ENCODE data around the gene SMS.

The SMS gene

DNA sequence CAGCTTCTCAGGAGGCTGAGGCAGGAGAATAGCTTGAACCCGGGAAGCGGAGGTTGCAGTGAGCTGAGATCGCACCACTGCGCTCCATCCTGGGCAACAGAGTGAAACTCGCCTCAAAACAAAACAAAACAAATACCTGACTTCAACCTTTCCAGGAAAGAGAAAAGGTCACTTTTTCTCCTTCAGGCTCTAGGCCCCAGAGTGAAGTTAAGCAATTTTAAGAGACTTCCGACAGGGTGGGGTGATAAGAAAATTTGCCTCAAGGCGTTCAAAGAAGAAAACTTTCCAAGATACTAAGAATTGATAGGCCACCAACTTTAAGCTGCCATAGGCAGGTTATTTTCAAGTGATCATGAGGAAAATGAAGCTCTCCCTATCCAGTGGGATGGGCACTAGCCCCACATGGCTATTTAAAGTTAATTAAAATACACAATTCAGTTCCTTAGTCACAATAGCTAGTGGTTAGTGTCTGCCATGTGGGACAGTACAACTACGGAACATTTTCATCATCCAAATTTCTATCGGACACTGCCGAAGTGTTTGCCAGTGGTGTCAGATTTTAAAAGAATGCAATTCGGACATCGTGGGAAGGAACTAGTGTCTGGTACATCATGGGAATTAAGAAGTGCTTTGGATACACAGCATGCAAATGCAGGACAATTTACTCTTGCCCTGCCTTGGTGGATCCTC is 33.0 kb downstream of the SMS start:
- Histone ChIP-seq H3K9me3 (ENCODE audit: low read length) (no peaks in the 10 kb centered on the region), H2AFZ (ENCODE audit: low read depth, low read length) (no peak overlapping the region), H3K27me3 (ENCODE audit: insufficient read depth, low read length) (no peaks in the 10 kb centered on the region), H3K36me3 (ENCODE audit: insufficient read depth, low read length) (peaks cover 15% of the 10 kb centered on the region), H3K4me1 (ENCODE audit: insufficient read depth, low read length) (peaks cover 5% of the 10 kb centered on the region), H3K4me3 (ENCODE audit: low read length) (no peak overlapping the region)

- no peaks in the 10 kb centered on the region for H3K9me3 ChIP-seq (ENCODE audit: low read length)
- H2AFZ ChIP-seq (ENCODE audit: low read depth, low read length), result no peak overlapping the region
- H3K4me1 ChIP-seq (ENCODE audit: insufficient read depth, low read length), result peaks cover 5% of the 10 kb centered on the region
- H3K27me3 ChIP-seq (ENCODE audit: insufficient read depth, low read length), result no peaks in the 10 kb centered on the region
- H3K4me3 ChIP-seq (ENCODE audit: low read length), result no peak overlapping the region
- H3K36me3 ChIP-seq (ENCODE audit: insufficient read depth, low read length), result peaks cover 18% of the 10 kb centered on the region
These were observed 33.5 kb downstream of the SMS start for GRCh38 chrX:21974011-21974385.

GRCh38 chrX:21975242-21975641 is 34.7 kb downstream of the SMS start:
- Histone ChIP-seq H2AFZ (ENCODE audit: low read depth, low read length) (no peak overlapping the region), H3K4me1 (ENCODE audit: insufficient read depth, low read length) (peaks cover 5% of the 10 kb centered on the region), H3K36me3 (ENCODE audit: insufficient read depth, low read length) (peaks cover 18% of the 10 kb centered on the region), H3K9me3 (ENCODE audit: low read length) (no peaks in the 10 kb centered on the region), H3K27me3 (ENCODE audit: insufficient read depth, low read length) (no peaks in the 10 kb centered on the region), H3K4me3 (ENCODE audit: low read length) (no peak overlapping the region)

- Histone ChIP-seq H3K27me3 (ENCODE audit: insufficient read depth, low read length) (no peaks in the 10 kb centered on the region), H3K9me3 (ENCODE audit: low read length) (no peaks in the 10 kb centered on the region), H3K4me1 (ENCODE audit: insufficient read depth, low read length) (peaks cover 5% of the 10 kb centered on the region), H3K36me3 (ENCODE audit: insufficient read depth, low read length) (peaks cover 18% of the 10 kb centered on the region), H3K4me3 (ENCODE audit: low read length) (no peak overlapping the region), H2AFZ (ENCODE audit: low read depth, low read length) (no peak overlapping the region)
These were observed 35.3 kb downstream of the SMS start for GRCh38 chrX:21975812-21976211.

GRCh38 chrX:21978346-21978745 is 37.8 kb downstream of the SMS start:
- H3K36me3 ChIP-seq (ENCODE audit: insufficient read depth, low read length), result peaks cover 18% of the 10 kb centered on the region
- no peak overlapping the region for H2AFZ ChIP-seq (ENCODE audit: low read depth, low read length)
- no peaks in the 10 kb centered on the region for H3K27me3 ChIP-seq (ENCODE audit: insufficient read depth, low read length)
- H3K9me3 ChIP-seq (ENCODE audit: low read length), result no peaks in the 10 kb centered on the region
- peaks cover 5% of the 10 kb centered on the region for H3K4me1 ChIP-seq (ENCODE audit: insufficient read depth, low read length)
- H3K4me3 ChIP-seq (ENCODE audit: low read length), result no peak overlapping the region

GRCh38 chrX:21982311-21982710 is 41.8 kb downstream of the SMS start:
- no peak overlapping the region for H3K4me3 ChIP-seq (ENCODE audit: low read length)
- no peaks in the 10 kb centered on the region for H3K9me3 ChIP-seq (ENCODE audit: low read length)
- H3K27me3 ChIP-seq (ENCODE audit: insufficient read depth, low read length), result no peaks in the 10 kb centered on the region
- peaks cover 8% of the 10 kb centered on the region for H3K4me1 ChIP-seq (ENCODE audit: insufficient read depth, low read length)
- H3K36me3 ChIP-seq (ENCODE audit: insufficient read depth, low read length), result peaks cover 12% of the 10 kb centered on the region
- no peak overlapping the region for H2AFZ ChIP-seq (ENCODE audit: low read depth, low read length)

GRCh38 chrX:21985332-21985777 is 44.8 kb downstream of the SMS start:
- no peak overlapping the region for H3K4me3 ChIP-seq (ENCODE audit: low read length)
- peaks cover 25% of the 10 kb centered on the region for H3K36me3 ChIP-seq (ENCODE audit: insufficient read depth, low read length)
- peaks cover 14% of the 10 kb centered on the region for H3K4me1 ChIP-seq (ENCODE audit: insufficient read depth, low read length)
- no peaks in the 10 kb centered on the region for H3K9me3 ChIP-seq (ENCODE audit: low read length)
- H2AFZ ChIP-seq (ENCODE audit: low read depth, low read length), result no peak overlapping the region
- H3K27me3 ChIP-seq (ENCODE audit: insufficient read depth, low read length), result no peaks in the 10 kb centered on the region

DNA sequence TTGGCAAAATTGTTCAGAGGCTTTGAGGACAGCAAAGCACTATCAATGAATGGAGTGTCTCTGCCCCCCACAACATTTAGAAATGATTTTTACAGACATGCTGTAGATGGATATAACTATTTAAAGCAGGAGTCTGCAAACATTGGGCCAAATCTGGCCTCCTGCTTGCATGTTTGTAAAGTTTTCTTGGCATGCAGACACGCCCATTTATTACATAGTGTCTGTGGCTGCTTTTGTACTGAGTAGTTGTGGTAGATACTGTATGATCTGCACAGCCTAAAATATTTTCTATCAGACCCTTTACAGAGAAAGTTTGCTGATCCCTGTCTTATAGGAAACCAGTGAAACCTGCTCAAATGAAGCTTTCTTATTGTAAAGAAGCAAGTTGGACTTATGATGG is 46.1 kb downstream of the SMS start:
- H3K4me3 ChIP-seq (ENCODE audit: low read length), result no peak overlapping the region
- H3K27me3 ChIP-seq (ENCODE audit: insufficient read depth, low read length), result no peaks in the 10 kb centered on the region
- no peak overlapping the region for H2AFZ ChIP-seq (ENCODE audit: low read depth, low read length)
- H3K4me1 ChIP-seq (ENCODE audit: insufficient read depth, low read length), result peaks cover 14% of the 10 kb centered on the region
- H3K9me3 ChIP-seq (ENCODE audit: low read length), result no peaks in the 10 kb centered on the region
- H3K36me3 ChIP-seq (ENCODE audit: insufficient read depth, low read length), result peaks cover 34% of the 10 kb centered on the region

DNA sequence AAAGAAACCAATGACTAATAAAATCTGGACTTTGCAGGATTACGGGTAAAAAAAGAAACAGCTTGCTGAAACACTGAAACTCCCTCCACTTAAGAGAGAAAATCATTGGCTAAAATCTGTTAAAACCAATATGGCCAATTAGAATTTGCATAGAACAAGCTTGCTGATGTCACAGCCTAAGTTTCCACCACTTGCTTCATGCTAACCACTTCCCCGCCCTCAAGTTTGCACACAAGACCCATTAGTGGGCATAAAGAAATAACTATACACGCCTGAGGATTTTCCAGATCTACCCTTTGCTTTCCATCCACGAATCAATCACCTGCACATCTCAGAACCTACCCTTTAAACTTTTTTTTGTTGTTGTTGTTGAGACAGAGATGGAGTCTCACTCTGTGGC is 48.9 kb downstream of the SMS start:
- peaks cover 43% of the 10 kb centered on the region for H3K36me3 ChIP-seq (ENCODE audit: insufficient read depth, low read length)
- no peaks in the 10 kb centered on the region for H3K9me3 ChIP-seq (ENCODE audit: low read length)
- no peak overlapping the region for H3K4me3 ChIP-seq (ENCODE audit: low read length)
- no peak overlapping the region for H2AFZ ChIP-seq (ENCODE audit: low read depth, low read length)
- peaks cover 17% of the 10 kb centered on the region for H3K4me1 ChIP-seq (ENCODE audit: insufficient read depth, low read length)
- H3K27me3 ChIP-seq (ENCODE audit: insufficient read depth, low read length), result no peaks in the 10 kb centered on the region

- Histone ChIP-seq H3K4me3 (ENCODE audit: low read length) (no peak overlapping the region), H2AFZ (ENCODE audit: low read depth, low read length) (no peak overlapping the region), H3K9me3 (ENCODE audit: low read length) (no peaks in the 10 kb centered on the region), H3K36me3 (ENCODE audit: insufficient read depth, low read length) (peaks cover 48% of the 10 kb centered on the region), H3K27me3 (ENCODE audit: insufficient read depth, low read length) (no peaks in the 10 kb centered on the region), H3K4me1 (ENCODE audit: insufficient read depth, low read length) (peaks cover 17% of the 10 kb centered on the region)
These were observed 50.3 kb downstream of the SMS start for GRCh38 chrX:21990832-21991231.

- Histone ChIP-seq H3K27me3 (ENCODE audit: insufficient read depth, low read length) (no peaks in the 10 kb centered on the region), H3K4me3 (ENCODE audit: low read length) (no peak overlapping the region), H3K36me3 (ENCODE audit: insufficient read depth, low read length) (peaks cover 46% of the 10 kb centered on the region), H3K9me3 (ENCODE audit: low read length) (no peaks in the 10 kb centered on the region), H2AFZ (ENCODE audit: low read depth, low read length) (no peak overlapping the region), H3K4me1 (ENCODE audit: insufficient read depth, low read length) (peaks cover 15% of the 10 kb centered on the region)
These were observed 51.0 kb downstream of the SMS start for GRCh38 chrX:21991504-21991903.

DNA sequence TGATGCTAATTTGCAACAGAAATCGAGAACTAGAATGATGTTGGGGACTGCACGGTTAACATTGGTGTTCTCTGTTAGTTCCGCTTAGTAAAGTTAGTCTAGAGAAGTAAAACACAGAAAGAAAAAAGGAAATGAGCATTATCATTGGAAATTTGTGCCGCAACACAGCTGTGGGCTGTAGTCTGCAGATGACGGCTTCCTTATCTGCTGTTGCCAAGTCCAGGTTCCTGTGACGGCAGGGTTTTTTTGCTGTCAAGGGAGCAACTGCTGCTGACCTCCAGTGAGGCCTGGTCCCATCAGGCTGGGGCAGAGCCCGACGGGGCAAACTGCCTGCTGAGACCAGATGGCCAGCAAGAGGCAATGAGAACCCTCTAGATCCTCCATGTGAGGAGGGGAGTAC is 52.8 kb downstream of the SMS start:
- Histone ChIP-seq H3K27me3 (ENCODE audit: insufficient read depth, low read length) (no peaks in the 10 kb centered on the region), H3K4me1 (ENCODE audit: insufficient read depth, low read length) (peaks cover 3% of the 10 kb centered on the region), H3K9me3 (ENCODE audit: low read length) (no peaks in the 10 kb centered on the region), H2AFZ (ENCODE audit: low read depth, low read length) (no peak overlapping the region), H3K4me3 (ENCODE audit: low read length) (no peak overlapping the region), H3K36me3 (ENCODE audit: insufficient read depth, low read length) (peaks cover 40% of the 10 kb centered on the region)

- H3K36me3 ChIP-seq (ENCODE audit: insufficient read depth, low read length), result peaks cover 14% of the 10 kb centered on the region
- no peaks in the 10 kb centered on the region for H3K9me3 ChIP-seq (ENCODE audit: low read length)
- peaks cover 3% of the 10 kb centered on the region for H3K4me1 ChIP-seq (ENCODE audit: insufficient read depth, low read length)
- H2AFZ ChIP-seq (ENCODE audit: low read depth, low read length), result no peak overlapping the region
- no peak overlapping the region for H3K4me3 ChIP-seq (ENCODE audit: low read length)
- H3K27me3 ChIP-seq (ENCODE audit: insufficient read depth, low read length), result no peaks in the 10 kb centered on the region
These were observed 56.5 kb downstream of the SMS start for GRCh38 chrX:21996872-21997455.

DNA sequence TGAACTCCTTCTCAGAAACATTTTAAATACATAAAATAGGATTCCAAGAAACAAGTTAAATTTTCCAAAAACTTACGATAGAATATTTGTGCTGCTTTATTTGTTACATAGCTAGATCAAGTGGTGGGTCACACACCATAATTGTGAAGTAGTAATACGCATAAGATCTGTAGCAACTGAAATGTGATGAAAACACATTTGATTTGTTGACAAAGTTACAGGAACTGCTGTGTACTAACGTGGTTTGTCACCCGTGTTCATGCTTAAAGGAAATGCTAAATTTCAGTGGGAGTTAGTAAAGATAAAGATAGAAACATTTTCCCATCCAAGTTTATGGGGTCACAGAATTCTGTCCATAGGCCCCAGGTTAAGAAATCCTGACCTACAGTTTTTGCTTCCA is 57.5 kb downstream of the SMS start:
- no peak overlapping the region for H3K4me3 ChIP-seq (ENCODE audit: low read length)
- H3K4me1 ChIP-seq (ENCODE audit: insufficient read depth, low read length), result no peaks in the 10 kb centered on the region
- H3K27me3 ChIP-seq (ENCODE audit: insufficient read depth, low read length), result no peaks in the 10 kb centered on the region
- H3K36me3 ChIP-seq (ENCODE audit: insufficient read depth, low read length), result peaks cover 9% of the 10 kb centered on the region
- no peak overlapping the region for H2AFZ ChIP-seq (ENCODE audit: low read depth, low read length)
- no peaks in the 10 kb centered on the region for H3K9me3 ChIP-seq (ENCODE audit: low read length)

Measured in neuron (in vitro differentiated cells).